ENCODE data around the gene ZNF445.
"Not testable (repeated sequence)": the region's sequence is repeated elsewhere in the genome, so short reads cannot be mapped to it uniquely, and the experiment has no call there.

ZNF445 gene

GRCh38 chr3:44477312-44478030, at the start of gene ZNF445:
Gene ZNF445, minus strand, starts transcription at chr3:44477670. Its CDS starts 22,121 bp downstream, at chr3:44455549.
- DNase-seq: peak; percentile 81
- in situ Hi-C loops (cut with HindIII; ENCODE audit: low pct_ligation_motif_present, low pct_unique_long_range_greater_than_20kb, low sequenced_read_pairs): no loop called here

GRCh38 chr3:44525060-44525459, 47.6 kb upstream of the ZNF445 start:
- no peak for DNase-seq
- in situ Hi-C loops (cut with HindIII; ENCODE audit: low pct_ligation_motif_present, low pct_unique_long_range_greater_than_20kb, low sequenced_read_pairs): no loop called here

GRCh38 chr3:44522494-44522933, 45.0 kb upstream of the ZNF445 start:
- in situ Hi-C loops (cut with HindIII; ENCODE audit: low pct_ligation_motif_present, low pct_unique_long_range_greater_than_20kb, low sequenced_read_pairs): no loop called here
- no peak for DNase-seq

- in situ Hi-C loops (cut with HindIII; ENCODE audit: low pct_ligation_motif_present, low pct_unique_long_range_greater_than_20kb, low sequenced_read_pairs): no loop called here
- DNase-seq: no peak
Observed at GRCh38 chr3:44521721-44522120, 44.3 kb upstream of the ZNF445 start.

- in situ Hi-C loops (cut with HindIII; ENCODE audit: low pct_ligation_motif_present, low pct_unique_long_range_greater_than_20kb, low sequenced_read_pairs): no loop called here
- DNase-seq: no peak
Observed at GRCh38 chr3:44518782-44519156, 41.3 kb upstream of the ZNF445 start.

- no peak for DNase-seq
- in situ Hi-C loops (cut with HindIII; ENCODE audit: low pct_ligation_motif_present, low pct_unique_long_range_greater_than_20kb, low sequenced_read_pairs): no loop called here
Observed at GRCh38 chr3:44516230-44516629, 38.8 kb upstream of the ZNF445 start.

GRCh38 chr3:44513513-44513912, 36.0 kb upstream of the ZNF445 start:
- DNase-seq: no peak
- in situ Hi-C loops (cut with HindIII; ENCODE audit: low pct_ligation_motif_present, low pct_unique_long_range_greater_than_20kb, low sequenced_read_pairs): no loop called here

- DNase-seq: no peak
- in situ Hi-C loops (cut with HindIII; ENCODE audit: low pct_ligation_motif_present, low pct_unique_long_range_greater_than_20kb, low sequenced_read_pairs): no loop called here
Observed at GRCh38 chr3:44511238-44511566, 33.7 kb upstream of the ZNF445 start.

- in situ Hi-C loops (cut with HindIII; ENCODE audit: low pct_ligation_motif_present, low pct_unique_long_range_greater_than_20kb, low sequenced_read_pairs): no loop called here
- peak; percentile 5 for DNase-seq
Observed at GRCh38 chr3:44510000-44510368, 32.5 kb upstream of the ZNF445 start.

GRCh38 chr3:44509393-44509921, 32.0 kb upstream of the ZNF445 start:
- in situ Hi-C loops (cut with HindIII; ENCODE audit: low pct_ligation_motif_present, low pct_unique_long_range_greater_than_20kb, low sequenced_read_pairs): no loop called here
- no peak for DNase-seq

- in situ Hi-C loops (cut with HindIII; ENCODE audit: low pct_ligation_motif_present, low pct_unique_long_range_greater_than_20kb, low sequenced_read_pairs): no loop called here
- DNase-seq: no peak
Observed at GRCh38 chr3:44506961-44507360, 29.5 kb upstream of the ZNF445 start.

- no peak for DNase-seq
- in situ Hi-C loops (cut with HindIII; ENCODE audit: low pct_ligation_motif_present, low pct_unique_long_range_greater_than_20kb, low sequenced_read_pairs): no loop called here
Observed at GRCh38 chr3:44506556-44506955, 29.1 kb upstream of the ZNF445 start.

GRCh38 chr3:44504566-44504965, 27.1 kb upstream of the ZNF445 start:
- DNase-seq: no peak
- in situ Hi-C loops (cut with HindIII; ENCODE audit: low pct_ligation_motif_present, low pct_unique_long_range_greater_than_20kb, low sequenced_read_pairs): no loop called here

- DNase-seq; in situ Hi-C loops (cut with HindIII; ENCODE audit: low pct_ligation_motif_present, low pct_unique_long_range_greater_than_20kb, low sequenced_read_pairs): not testable (repeated sequence)
Observed at GRCh38 chr3:44503178-44503577, 25.7 kb upstream of the ZNF445 start.

- no peak for DNase-seq
- in situ Hi-C loops (cut with HindIII; ENCODE audit: low pct_ligation_motif_present, low pct_unique_long_range_greater_than_20kb, low sequenced_read_pairs): no loop called here
Observed at GRCh38 chr3:44501971-44502370, 24.5 kb upstream of the ZNF445 start.

GRCh38 chr3:44499899-44500168, 22.4 kb upstream of the ZNF445 start:
- DNase-seq; in situ Hi-C loops (cut with HindIII; ENCODE audit: low pct_ligation_motif_present, low pct_unique_long_range_greater_than_20kb, low sequenced_read_pairs): not testable (repeated sequence)

- no peak for DNase-seq
- in situ Hi-C loops (cut with HindIII; ENCODE audit: low pct_ligation_motif_present, low pct_unique_long_range_greater_than_20kb, low sequenced_read_pairs): no loop called here
Observed at GRCh38 chr3:44499149-44499898, 21.9 kb upstream of the ZNF445 start.

GRCh38 chr3:44495636-44496415, 18.4 kb upstream of the ZNF445 start:
- in situ Hi-C loops (cut with HindIII; ENCODE audit: low pct_ligation_motif_present, low pct_unique_long_range_greater_than_20kb, low sequenced_read_pairs): no loop called here
- DNase-seq: no peak

GRCh38 chr3:44492496-44492895, 15.0 kb upstream of the ZNF445 start:
- in situ Hi-C loops (cut with HindIII; ENCODE audit: low pct_ligation_motif_present, low pct_unique_long_range_greater_than_20kb, low sequenced_read_pairs): no loop called here
- DNase-seq: no peak

All from ACHN (cell line).